Neutrophil (primary cell): ENCODE results near the gene GNLY.

Experiments
- H3K27ac ChIP-seq: fragments of 200-600 bp; sonication (generic); 2 replicates; pipeline ENCODE4 v1.5.1; 2016; ENCODE audit warnings: mild to moderate bottlenecking, moderate library complexity
- H3K27me3 ChIP-seq: fragments of 200-600 bp; sonication (generic); 2 replicates; pipeline ENCODE4 v1.6.0; 2016; ENCODE audit warnings: mild to moderate bottlenecking
- H3K36me3 ChIP-seq: fragments of 200-600 bp; sonication (generic); 2 replicates; pipeline ENCODE4 v1.5.1; 2017
- H3K4me1 ChIP-seq, 2 experiments: fragments of 200-600 bp in 1 of 2; sonication (generic) in 1 of 2; 1 replicate in 1 of 2; 2 replicates in 1 of 2; pipeline versions ENCODE4 v1.5.1 to v1.6.1; 2013 to 2016; ENCODE audit warnings: low read depth in 1 of 2, low read length in 1 of 2, mild to moderate bottlenecking in 1 of 2, moderate library complexity in 1 of 2; ENCODE audit not compliant: control insufficient read depth in 1 of 2, insufficient read depth in 1 of 2
- H3K4me3 ChIP-seq, 2 experiments: fragments of 200-600 bp in 1 of 2; sonication (generic) in 1 of 2; 1 replicate in 1 of 2; 2 replicates in 1 of 2; pipeline ENCODE4 v1.5.1; 2013 to 2016; ENCODE audit warnings: low read depth in 1 of 2, low read length in 1 of 2, mild to moderate bottlenecking in 1 of 2, moderate library complexity in 1 of 2
- H3K9me3 ChIP-seq: fragments of 200-600 bp; sonication (generic); 2 replicates; pipeline ENCODE4 v1.5.1; 2016
- TF ChIP-seq, protein P1 (sequence below): fragments of 200-600 bp; sonication (generic); IDR thresholded peaks from 2 replicates; pipeline ENCODE4 v1.5.1; 2016; ENCODE audit warnings: antibody characterized with exemption

GNLY gene

DNA sequence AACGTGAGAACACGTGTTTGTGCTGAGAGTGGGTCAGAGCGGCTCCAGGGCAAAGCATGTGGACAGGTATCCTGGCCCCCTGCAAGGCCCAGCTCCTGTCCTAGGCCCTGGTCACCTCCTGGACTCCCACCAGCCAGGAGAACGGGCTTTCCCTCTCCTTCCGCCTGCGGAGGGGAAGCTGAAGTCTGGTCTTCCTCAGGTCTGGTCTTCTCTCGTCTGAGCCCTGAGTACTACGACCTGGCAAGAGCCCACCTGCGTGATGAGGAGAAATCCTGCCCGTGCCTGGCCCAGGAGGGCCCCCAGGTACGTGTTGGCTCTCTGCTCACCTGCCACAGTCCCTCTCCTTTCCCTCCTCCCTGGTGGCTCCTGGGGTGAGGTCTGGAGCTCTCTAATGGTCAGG, 963 bp downstream of the GNLY start:
- Histone ChIP-seq H3K27me3 (no peaks in the 10 kb centered on the region), H3K27ac (no peak overlapping the region), H3K4me1 (peaks cover 30 to 40% of the 10 kb centered on the region in 2 experiments), H3K9me3 (no peaks in the 10 kb centered on the region), H3K36me3 (no peaks in the 10 kb centered on the region), H3K4me3 (no peak overlapping the region)
- TF ChIP-seq, protein P1, sequence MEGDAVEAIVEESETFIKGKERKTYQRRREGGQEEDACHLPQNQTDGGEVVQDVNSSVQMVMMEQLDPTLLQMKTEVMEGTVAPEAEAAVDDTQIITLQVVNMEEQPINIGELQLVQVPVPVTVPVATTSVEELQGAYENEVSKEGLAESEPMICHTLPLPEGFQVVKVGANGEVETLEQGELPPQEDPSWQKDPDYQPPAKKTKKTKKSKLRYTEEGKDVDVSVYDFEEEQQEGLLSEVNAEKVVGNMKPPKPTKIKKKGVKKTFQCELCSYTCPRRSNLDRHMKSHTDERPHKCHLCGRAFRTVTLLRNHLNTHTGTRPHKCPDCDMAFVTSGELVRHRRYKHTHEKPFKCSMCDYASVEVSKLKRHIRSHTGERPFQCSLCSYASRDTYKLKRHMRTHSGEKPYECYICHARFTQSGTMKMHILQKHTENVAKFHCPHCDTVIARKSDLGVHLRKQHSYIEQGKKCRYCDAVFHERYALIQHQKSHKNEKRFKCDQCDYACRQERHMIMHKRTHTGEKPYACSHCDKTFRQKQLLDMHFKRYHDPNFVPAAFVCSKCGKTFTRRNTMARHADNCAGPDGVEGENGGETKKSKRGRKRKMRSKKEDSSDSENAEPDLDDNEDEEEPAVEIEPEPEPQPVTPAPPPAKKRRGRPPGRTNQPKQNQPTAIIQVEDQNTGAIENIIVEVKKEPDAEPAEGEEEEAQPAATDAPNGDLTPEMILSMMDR = no peak

DNA sequence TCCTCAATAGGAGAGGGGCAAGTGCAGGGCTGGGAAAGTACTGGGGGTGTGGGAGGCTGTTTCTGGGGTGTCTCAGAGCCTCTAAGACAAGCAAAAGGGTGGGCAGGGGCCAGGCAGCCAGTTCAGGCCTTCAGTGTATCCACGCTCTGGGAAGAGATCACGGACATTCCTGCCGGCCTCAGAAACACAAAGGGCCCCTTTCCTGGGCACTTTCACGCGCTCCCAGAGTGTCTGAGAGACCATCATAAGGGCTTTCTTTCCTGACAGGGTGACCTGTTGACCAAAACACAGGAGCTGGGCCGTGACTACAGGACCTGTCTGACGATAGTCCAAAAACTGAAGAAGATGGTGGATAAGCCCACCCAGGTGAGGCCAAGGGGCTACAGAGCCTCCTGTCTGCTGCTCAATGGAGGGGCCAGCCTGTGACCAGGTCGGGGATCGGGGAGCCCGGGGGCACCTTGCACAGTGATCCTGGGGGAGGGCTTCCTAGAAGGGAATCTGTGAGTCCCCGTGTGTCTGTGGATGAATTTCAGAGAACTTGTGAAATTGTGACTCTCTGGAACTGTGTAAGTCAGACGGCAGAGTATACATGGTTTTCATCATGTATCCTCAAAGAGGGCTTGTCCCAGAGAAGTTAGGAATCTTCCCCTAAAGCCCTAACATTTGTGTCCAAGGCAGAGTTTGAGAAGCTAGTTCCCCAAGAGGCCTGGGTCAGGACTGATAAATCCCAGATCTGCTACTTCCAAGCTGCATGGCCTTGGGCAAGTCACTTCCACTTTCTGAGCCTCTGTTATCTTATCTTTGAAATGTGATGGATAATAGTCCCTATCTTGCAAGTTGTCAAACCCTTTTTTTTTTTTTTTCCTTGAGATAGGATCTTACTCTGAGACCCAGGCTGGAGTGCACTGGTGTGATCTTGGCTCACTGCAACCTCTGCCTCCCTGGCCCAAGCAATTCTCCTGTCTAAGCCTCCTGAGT, 1.8 kb downstream of the GNLY start:
- Histone ChIP-seq H3K9me3 (no peaks in the 10 kb centered on the region), H3K36me3 (no peaks in the 10 kb centered on the region), H3K4me1 (peaks cover 31 to 49% of the 10 kb centered on the region in 2 experiments), H3K27me3 (no peaks in the 10 kb centered on the region), H3K4me3 (no peak overlapping the region), H3K27ac (peak overlapping the region; percentile 90)
- TF ChIP-seq, protein P1 = no peak

DNA sequence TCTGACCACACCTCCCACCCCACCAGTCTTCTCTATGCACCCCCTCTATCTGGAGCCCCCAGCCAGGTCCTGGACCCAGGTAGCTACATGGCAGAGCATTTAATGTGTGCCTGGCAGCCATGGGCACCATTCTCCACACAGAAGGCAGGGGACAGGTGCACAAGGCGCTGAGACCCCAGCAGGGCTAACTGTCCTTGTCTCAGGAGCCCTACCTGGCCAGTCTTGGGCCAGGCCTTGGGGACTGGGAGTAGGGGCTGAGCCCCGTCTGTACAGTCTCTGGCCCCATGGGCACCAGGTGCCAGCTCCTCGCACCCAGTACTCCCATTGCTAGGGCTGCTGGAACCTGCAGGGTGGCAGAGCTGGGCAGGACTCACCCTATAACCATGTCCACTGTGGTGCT, 2.9 kb downstream of the GNLY start:
- Histone ChIP-seq H3K4me3 (peak overlapping the region in 1 of 2 experiments; percentile 60), H3K27me3 (no peaks in the 10 kb centered on the region), H3K4me1 (peaks cover 31 to 55% of the 10 kb centered on the region in 2 experiments), H3K27ac (peak overlapping the region; percentile 90), H3K9me3 (no peaks in the 10 kb centered on the region), H3K36me3 (no peaks in the 10 kb centered on the region)
- TF ChIP-seq, protein P1 = no peak

DNA sequence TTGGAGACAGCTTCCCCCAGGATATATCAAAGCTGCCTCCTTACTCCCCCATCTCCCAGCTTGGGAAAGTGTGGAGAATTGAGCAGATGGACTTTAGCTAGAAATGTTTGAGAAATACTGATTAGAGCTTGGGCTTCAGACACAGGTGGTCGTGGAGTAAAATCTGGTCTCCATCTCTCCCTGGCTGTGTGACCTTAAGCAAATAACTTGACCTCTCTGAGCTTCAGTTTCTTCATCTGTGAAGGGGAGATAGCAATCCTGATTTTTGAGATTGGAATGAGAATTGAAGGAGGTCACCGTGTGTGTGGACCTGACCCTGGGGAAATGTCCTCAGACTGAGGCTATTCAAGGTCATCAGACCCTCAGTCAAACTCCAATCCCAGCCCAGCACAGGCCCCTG, 3.6 kb downstream of the GNLY start:
- TF ChIP-seq, protein P1 = no peak
- Histone ChIP-seq H3K36me3 (no peaks in the 10 kb centered on the region), H3K4me1 (peaks cover 32 to 61% of the 10 kb centered on the region in 2 experiments), H3K4me3 (peak overlapping the region; percentile 51 to 60), H3K27me3 (no peaks in the 10 kb centered on the region), H3K9me3 (no peaks in the 10 kb centered on the region), H3K27ac (peak overlapping the region; percentile 90)

DNA sequence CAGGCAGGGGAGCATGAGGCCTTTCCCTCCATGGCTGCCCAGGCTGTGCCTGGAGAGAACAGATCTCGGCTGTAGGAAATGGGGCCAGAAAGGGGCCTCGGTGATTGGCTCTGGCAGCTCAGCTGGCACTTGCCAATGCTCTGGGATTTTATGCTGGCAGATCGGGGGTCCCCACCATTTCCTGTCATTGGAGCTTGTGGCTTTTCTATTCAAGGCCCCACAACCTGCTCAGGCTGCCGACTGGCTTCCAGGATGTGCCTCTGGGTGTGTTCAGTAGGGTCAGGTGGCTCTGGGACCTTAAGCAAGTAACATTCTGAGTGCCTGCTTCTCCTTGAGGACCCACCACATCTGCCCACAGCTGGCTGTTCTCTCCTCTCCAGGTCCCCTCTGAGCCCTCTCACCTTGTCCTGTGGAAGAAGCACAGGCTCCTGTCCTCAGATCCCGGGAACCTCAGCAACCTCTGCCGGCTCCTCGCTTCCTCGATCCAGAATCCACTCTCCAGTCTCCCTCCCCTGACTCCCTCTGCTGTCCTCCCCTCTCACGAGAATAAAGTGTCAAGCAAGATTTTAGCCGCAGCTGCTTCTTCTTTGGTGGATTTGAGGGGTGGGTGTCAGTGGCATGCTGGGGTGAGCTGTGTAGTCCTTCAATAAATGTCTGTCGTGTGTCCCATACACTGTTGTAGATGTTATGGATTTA, 4.2 kb downstream of the GNLY start:
- H3K4me1 ChIP-seq = peaks cover 36 to 67% of the 10 kb centered on the region in 2 experiments
- H3K27ac ChIP-seq = peak overlapping the region; percentile 90

More for the DNA sequence above, 4.2 kb downstream of the GNLY start:
- peak overlapping the region; percentile 51 to 60 for H3K4me3 ChIP-seq
- H3K27me3 ChIP-seq = no peaks in the 10 kb centered on the region
- TF ChIP-seq, protein P1 = no peak
- no peaks in the 10 kb centered on the region for H3K9me3 ChIP-seq
- H3K36me3 ChIP-seq = no peaks in the 10 kb centered on the region
